Activated T-cell treated with anti-CD3 and anti-CD28 coated beads, Interleukin-2, amount 50 U/mL, for 1 hour (primary cell): Measurements from ENCODE around the gene ZNF534.
"Not testable (repeated sequence)": the region's sequence is repeated elsewhere in the genome, so short reads cannot be mapped to it uniquely, and the experiment has no call there.

ENCODE experiments used
- DNase-seq: peaks from one replicate; pipeline ENCODE4 v3.0.0-alpha.2; 2020

ZNF534 gene

DNA sequence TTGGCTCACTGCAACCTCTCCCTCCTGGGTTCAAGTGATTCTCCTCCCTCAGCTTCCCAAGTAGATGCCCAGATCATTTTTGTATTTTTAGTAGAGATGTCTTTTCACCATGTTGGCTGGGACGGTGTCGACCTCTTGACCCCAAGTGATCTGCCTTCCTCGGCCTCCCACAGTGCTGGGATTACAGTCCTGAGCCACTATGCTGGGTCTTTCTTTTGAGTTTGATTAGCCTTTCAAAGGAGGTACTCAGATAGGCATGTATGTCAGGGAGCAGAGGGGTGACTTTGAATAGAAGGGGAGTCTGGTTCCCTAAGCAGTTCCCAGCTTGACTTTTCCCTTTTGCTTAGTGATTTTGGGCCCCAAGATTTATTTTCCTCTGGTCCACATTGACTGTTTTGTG is 71.5 kb downstream of the ZNF534 start:
- not testable (repeated sequence) for DNase-seq

DNA sequence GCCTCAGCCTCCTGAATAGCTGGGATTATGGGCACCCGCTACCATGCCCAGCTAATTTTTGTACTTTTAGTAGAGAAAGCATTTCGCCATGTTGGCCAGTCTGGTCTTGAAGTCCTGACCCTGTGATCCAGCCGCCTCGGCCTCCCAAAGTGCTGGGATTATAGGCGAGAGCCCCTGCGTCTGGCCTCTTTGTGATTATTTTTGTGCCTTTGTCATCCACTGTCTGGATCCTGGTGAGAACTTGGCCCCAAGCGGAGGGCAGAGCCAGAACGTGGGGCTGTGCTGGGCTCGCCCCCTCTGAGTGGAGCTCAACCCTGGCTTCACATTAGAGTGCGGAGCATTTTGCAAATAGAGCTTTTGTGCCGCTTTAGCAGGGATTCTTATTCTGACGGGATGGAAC is 72.0 kb downstream of the ZNF534 start:
- not testable (repeated sequence) for DNase-seq
